Neural cell (in vitro differentiated cells): ENCODE measurements around the gene MICALL1.
"Not testable (repeated sequence)": the region's sequence is repeated elsewhere in the genome, so short reads cannot be mapped to it uniquely, and the experiment has no call there.

Source experiments
- MXI1 ChIP-seq: fragments of 450-650 bp; conservative IDR thresholded peaks from 2 replicates; pipeline ENCODE4 v1.6.1; 2014; ENCODE audit warnings: antibody characterized with exemption, mild to moderate bottlenecking; ENCODE audit not compliant: poor library complexity, severe bottlenecking
- POLR2AphosphoS5 ChIP-seq: IDR thresholded peaks from 2 replicates; pipeline ENCODE4 v1.6.1; 2012
- RAD21 ChIP-seq: fragments of 450-650 bp; conservative IDR thresholded peaks from 2 replicates; pipeline ENCODE4 v1.6.1; 2014; ENCODE audit warnings: antibody characterized with exemption, mild to moderate bottlenecking, moderate library complexity
- TAF1 ChIP-seq: IDR thresholded peaks from 2 replicates; pipeline ENCODE4 v1.6.1; 2012; ENCODE audit warnings: low read depth
- TF ChIP-seq, protein P1 (sequence below): fragments of 450-650 bp; IDR thresholded peaks from 2 replicates; pipeline ENCODE4 v1.5.1; 2014; ENCODE audit warnings: antibody characterized with exemption, mild to moderate bottlenecking, moderate library complexity; ENCODE audit not compliant: poor library complexity, severe bottlenecking

DNA sequence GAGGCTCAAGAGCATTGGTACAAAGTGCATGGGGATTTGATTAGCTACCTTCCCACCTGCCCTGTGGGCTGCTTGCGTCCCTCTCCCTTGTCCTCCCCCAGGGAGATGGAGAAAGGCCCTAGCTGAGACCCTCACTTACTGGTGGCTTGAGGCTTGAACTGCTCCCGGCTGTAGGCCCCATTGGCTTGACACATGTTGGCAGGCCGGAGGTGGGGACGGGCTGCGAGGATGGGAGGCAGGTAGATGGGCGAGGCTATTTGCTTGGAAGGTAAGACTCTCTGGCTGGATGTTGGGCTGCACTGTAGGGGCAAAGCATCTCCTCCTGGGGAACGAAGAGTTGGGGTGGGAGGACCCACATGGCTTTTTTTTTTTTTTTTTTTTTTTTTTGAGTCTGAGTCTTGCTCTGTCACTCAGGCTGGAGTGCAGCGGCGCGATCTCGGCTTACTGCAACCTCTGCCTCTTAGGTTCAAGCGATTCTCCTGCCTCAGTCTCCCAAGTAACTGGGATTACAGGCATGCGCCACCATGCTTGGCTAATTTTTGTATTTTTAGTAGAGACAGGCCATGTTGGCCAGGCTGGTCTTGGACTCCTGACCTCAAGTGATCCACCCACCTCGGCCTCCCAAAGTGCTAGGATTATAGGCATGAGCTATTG, 41.2 kb downstream of the MICALL1 start:
- TF ChIP-seq, protein P1, sequence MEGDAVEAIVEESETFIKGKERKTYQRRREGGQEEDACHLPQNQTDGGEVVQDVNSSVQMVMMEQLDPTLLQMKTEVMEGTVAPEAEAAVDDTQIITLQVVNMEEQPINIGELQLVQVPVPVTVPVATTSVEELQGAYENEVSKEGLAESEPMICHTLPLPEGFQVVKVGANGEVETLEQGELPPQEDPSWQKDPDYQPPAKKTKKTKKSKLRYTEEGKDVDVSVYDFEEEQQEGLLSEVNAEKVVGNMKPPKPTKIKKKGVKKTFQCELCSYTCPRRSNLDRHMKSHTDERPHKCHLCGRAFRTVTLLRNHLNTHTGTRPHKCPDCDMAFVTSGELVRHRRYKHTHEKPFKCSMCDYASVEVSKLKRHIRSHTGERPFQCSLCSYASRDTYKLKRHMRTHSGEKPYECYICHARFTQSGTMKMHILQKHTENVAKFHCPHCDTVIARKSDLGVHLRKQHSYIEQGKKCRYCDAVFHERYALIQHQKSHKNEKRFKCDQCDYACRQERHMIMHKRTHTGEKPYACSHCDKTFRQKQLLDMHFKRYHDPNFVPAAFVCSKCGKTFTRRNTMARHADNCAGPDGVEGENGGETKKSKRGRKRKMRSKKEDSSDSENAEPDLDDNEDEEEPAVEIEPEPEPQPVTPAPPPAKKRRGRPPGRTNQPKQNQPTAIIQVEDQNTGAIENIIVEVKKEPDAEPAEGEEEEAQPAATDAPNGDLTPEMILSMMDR: not testable (repeated sequence)
- not testable (repeated sequence) for TF ChIP-seq MXI1, RAD21, POLR2AphosphoS5, TAF1
